Measurements from ENCODE around the gene BNIP1.
"Not testable (repeated sequence)": the region's sequence is repeated elsewhere in the genome, so short reads cannot be mapped to it uniquely, and the experiment has no call there.

BNIP1 gene, protein sequence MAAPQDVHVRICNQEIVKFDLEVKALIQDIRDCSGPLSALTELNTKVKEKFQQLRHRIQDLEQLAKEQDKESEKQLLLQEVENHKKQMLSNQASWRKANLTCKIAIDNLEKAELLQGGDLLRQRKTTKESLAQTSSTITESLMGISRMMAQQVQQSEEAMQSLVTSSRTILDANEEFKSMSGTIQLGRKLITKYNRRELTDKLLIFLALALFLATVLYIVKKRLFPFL

DNA sequence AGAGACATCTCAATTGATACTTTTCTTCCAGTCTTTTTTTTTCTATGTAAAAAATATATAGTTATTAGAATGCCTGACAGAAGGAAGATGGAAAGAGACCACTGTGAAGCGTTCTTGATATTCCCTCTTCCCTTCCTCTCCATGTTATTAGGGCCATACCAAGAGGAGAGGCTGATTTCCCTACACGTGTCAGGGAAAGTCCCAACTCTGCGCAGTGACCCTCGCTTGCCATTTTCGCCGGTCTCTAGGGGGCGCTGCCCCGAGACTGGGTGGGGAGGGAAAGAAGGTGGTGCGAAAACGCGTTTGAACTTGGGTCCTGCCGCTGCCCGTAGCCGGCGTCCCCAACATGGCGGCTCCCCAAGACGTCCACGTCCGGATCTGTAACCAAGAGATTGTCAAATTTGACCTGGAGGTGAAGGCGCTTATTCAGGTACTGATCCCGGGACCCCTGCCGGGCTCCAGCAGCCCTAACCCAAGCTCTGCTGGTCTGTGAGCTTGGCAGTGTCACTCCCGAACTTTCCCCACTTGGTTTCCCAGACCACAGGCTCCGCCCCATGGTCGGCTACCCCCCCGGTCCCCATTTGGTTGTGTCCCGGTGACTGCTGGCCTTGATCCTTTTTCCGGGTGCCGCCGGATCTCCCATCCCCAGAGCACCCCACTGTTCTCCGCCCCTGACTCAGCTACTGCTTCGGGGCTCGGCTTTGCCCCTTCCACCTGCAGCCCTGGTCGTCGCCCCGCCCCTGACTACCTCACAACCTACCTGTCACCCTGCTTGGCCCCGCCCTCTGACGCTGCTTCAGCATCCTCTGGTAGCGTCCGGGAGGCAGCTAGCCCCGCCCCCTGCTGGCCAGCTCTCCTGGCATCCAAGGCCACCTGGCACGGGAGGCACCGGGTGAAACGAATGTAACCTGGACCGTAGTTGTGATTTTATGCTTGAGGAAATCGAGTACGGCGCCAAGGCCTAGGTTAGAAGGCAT, at the start of gene BNIP1:
TSS of gene BNIP1 (plus strand) at position 332 of the 977 bp plus-strand sequence. CDS start at position 347, 15 bp downstream.
- peak within 1 kb of the TSS; percentile 99 for H3K27ac Mint-ChIP-seq
- H3K9me3 Mint-ChIP-seq: no peaks in the 10 kb centered on the region
- H3K4me3 Mint-ChIP-seq: peak within 1 kb of the TSS; percentile 100
- H3K36me3 Mint-ChIP-seq: peaks cover 15% of the 10 kb centered on the region
- H3K27me3 Mint-ChIP-seq: peaks cover 9% of the 10 kb centered on the region
- DNase-seq: peak; percentile 98
- peaks cover 20% of the 10 kb centered on the region for H3K4me1 Mint-ChIP-seq
- CTCF ChIA-PET: interaction anchor here (0.6 to 1.1 kb wide), 3 partner anchors 23 to 430 kb away, joined by 3 read pairs; no protein-coding TSS in a partner anchor

DNA sequence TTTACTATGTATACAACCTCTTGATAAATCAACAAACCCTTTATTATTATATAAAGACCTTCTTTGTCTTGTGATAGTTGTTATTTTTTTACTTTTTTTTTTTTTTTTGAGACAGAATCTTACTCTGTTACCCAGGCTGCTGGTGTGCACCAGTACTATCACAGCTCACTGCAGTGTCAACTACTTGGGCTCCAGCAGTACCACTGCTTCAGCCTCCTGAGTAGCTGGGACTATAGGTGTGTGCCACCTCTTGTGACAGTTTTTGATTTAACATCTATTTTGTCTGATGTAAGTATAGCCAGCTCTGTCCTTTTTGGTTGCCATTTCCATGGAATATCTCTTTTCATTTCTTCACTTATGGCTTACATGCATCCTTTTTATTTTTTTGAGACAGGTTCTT, 45.5 kb upstream of the BNIP1 start:
- Mint-ChIP-seq H3K27me3 (no peaks in the 10 kb centered on the region), H3K9me3 (peaks cover 8% of the 10 kb centered on the region), H3K4me3 (no peak overlapping the region), H3K36me3 (peaks cover 20% of the 10 kb centered on the region), H3K27ac (no peak overlapping the region), H3K4me1 (peaks cover 4% of the 10 kb centered on the region)
- CTCF ChIA-PET: no interaction called here
- no peak for DNase-seq

DNA sequence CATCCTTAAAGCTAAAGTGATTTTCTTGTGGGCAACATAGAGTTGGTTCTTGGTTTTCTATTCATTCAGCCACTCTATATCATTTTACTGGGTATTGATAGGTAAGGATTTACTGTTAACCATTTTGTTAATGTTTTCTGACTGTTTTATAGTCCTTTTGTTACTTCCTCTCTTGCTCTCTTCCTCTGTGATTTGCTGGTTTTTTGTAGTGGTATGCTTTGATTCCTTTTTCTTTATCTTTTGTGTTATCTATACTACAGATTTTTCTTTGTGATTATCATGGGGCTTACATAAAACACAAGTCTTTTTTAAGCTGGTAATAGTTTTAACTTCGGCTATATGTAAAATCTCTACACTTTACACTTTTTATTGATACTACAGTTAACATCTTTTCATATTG, 44.9 kb upstream of the BNIP1 start:
- peaks cover 8% of the 10 kb centered on the region for H3K9me3 Mint-ChIP-seq

DNA sequence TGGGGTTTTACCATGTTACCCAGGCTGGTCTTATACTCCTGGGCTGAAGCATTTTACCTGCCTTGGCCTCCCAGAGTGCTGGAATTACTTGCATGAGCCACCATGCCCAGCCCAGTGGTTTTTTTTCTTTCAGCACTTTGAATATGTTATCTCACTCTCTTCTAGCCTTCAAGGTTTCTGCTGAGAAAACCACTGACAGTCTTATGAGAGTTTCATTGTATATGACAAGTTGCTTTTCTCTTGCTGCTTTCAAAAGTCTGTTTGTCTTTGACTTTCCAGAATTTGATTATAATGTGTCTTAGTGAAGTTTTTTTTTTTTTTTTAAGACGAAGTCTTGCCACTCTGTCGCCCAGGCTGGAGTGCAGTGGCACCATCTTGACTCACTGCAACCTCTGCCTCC, 43.1 kb upstream of the BNIP1 start:
- H3K27me3 Mint-ChIP-seq: no peaks in the 10 kb centered on the region
- no peak overlapping the region for H3K4me3 Mint-ChIP-seq
- peaks cover 8% of the 10 kb centered on the region for H3K9me3 Mint-ChIP-seq
- no peak for DNase-seq
- CTCF ChIA-PET: no interaction called here
- H3K36me3 Mint-ChIP-seq: peaks cover 20% of the 10 kb centered on the region
- H3K4me1 Mint-ChIP-seq: peaks cover 4% of the 10 kb centered on the region
- H3K27ac Mint-ChIP-seq: no peak overlapping the region

More for the DNA sequence above, 44.9 kb upstream of the BNIP1 start:
- H3K27me3 Mint-ChIP-seq: no peaks in the 10 kb centered on the region
- no peak overlapping the region for H3K4me3 Mint-ChIP-seq
- H3K36me3 Mint-ChIP-seq: peaks cover 20% of the 10 kb centered on the region
- CTCF ChIA-PET: interaction anchor here (0.7 kb wide), 1 partner anchor 12 kb away, joined by 3 read pairs; no protein-coding TSS in a partner anchor
- H3K4me1 Mint-ChIP-seq: peaks cover 4% of the 10 kb centered on the region
- no peak for DNase-seq
- no peak overlapping the region for H3K27ac Mint-ChIP-seq

DNA sequence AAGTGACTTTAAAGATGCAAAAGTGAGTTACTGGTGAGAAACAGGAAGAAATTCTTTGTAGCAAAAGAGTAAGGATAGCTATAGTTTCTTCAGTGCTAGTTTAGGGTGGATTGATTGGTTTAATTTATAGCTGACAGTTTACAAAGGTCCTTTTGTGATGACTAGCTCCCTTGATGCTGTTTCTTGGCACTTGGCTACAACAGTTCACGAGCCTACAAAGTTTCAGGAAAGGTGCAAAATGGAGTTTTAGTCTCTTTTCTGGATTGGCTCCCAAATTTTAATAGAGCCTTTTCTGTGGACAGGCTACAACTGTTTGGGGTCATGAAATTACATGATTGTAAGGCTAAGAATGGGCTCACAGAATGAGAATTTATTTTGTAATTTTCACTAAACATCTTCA, 40.9 kb upstream of the BNIP1 start:
- no peak overlapping the region for H3K4me3 Mint-ChIP-seq
- no peak overlapping the region for H3K27ac Mint-ChIP-seq
- peaks cover 8% of the 10 kb centered on the region for H3K9me3 Mint-ChIP-seq
- H3K36me3 Mint-ChIP-seq: peaks cover 20% of the 10 kb centered on the region
- CTCF ChIA-PET: interaction anchor here (0.9 kb wide), 1 partner anchor 85 kb away, joined by 3 read pairs; no protein-coding TSS in a partner anchor
- DNase-seq: no peak
- H3K27me3 Mint-ChIP-seq: no peaks in the 10 kb centered on the region
- H3K4me1 Mint-ChIP-seq: peaks cover 4% of the 10 kb centered on the region

DNA sequence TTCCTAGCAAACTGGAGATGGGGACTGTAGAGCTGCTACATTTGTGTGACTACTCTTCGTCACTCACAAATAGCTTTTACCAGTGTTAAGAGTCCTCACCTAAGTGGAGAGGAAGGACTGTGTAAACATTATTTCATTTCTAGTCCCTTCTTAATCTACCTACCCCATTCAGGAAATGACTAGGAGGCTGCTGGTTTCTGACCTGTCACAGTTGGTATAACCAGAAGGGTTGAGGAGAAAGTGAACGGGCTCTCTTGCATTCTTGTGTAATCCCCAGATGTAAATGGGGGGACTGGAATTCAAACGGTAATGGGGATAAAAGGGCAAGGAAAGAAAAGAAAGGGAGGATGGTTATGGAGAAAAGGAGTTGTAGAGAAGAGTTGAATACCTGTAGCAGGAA, 35.4 kb upstream of the BNIP1 start:
- Mint-ChIP-seq H3K4me3 (no peak overlapping the region), H3K4me1 (peaks cover 8% of the 10 kb centered on the region), H3K9me3 (no peaks in the 10 kb centered on the region), H3K27me3 (no peaks in the 10 kb centered on the region), H3K36me3 (peaks cover 21% of the 10 kb centered on the region), H3K27ac (no peak overlapping the region)
- CTCF ChIA-PET: no interaction called here
- no peak for DNase-seq

DNA sequence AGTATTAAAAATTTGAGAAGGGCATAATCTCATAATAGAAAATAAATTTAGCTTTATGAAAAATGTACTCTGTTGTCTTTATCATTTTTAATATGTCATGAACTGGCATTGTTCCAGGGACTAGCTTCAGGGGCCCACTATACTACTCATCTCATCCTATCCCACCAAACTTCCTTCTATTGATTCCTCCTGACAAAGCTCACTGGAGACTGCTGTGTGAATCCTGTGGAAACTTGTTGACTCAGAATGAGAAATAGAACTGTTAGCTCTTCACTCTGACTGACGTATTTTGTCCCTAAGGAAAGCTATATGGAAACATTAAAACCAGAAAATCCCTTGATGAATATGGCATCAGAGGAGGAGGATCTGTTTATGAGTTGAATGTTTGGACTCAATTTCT, 29.8 kb upstream of the BNIP1 start:
- no peak for DNase-seq
- Mint-ChIP-seq H3K27me3 (no peaks in the 10 kb centered on the region), H3K36me3 (peaks cover 42% of the 10 kb centered on the region), H3K27ac (no peak overlapping the region), H3K4me3 (no peak overlapping the region), H3K4me1 (peaks cover 6% of the 10 kb centered on the region), H3K9me3 (peaks cover 2% of the 10 kb centered on the region)
- CTCF ChIA-PET: no interaction called here

DNA sequence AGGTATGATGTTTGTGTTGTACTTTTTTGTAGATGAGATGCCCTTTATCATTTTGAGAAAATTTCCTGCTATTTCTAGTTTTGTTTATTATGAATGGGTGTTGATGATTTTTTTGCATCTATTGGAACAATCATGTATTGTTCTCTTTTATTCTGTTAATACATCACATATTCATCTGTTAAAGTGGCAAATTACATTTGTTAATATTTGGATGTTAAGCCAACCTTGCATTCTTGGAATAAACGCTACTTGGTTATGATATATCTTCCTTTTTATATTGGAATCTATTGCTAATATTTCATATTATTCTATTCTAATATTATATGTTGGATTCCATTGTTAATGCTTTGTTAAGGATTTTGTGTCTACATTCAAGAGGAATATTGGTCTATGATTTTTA, 24.6 kb upstream of the BNIP1 start:
- no peaks in the 10 kb centered on the region for H3K4me1 Mint-ChIP-seq
- no peak for DNase-seq
- H3K27ac Mint-ChIP-seq: no peak overlapping the region
- CTCF ChIA-PET: no interaction called here
- no peaks in the 10 kb centered on the region for H3K27me3 Mint-ChIP-seq
- peaks cover 37% of the 10 kb centered on the region for H3K36me3 Mint-ChIP-seq
- H3K9me3 Mint-ChIP-seq: peaks cover 3% of the 10 kb centered on the region
- H3K4me3 Mint-ChIP-seq: no peak overlapping the region

DNA sequence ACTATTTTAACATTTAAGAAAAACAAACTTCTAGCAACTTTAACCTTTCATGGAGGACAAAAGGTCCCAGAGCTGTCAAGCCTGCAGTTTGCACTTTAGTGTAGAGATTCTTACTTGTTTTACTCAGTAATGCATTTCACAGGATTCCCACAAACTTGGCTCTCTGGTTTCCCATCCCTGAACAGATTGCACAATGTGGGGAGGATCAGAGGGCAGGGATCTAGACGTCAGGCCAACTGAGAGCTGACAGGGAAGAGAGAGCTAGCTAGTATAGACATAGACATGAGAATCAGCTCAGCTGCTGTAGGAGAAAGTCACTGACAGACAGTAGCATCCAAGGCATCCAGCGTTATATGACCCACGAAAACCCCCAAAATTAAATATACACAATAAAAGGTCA, 20.9 kb upstream of the BNIP1 start:
- H3K4me3 Mint-ChIP-seq: no peak overlapping the region
- H3K27me3 Mint-ChIP-seq: no peaks in the 10 kb centered on the region
- H3K27ac Mint-ChIP-seq: no peak overlapping the region
- no peak for DNase-seq
- CTCF ChIA-PET: no interaction called here
- peaks cover 43% of the 10 kb centered on the region for H3K36me3 Mint-ChIP-seq
- peaks cover 3% of the 10 kb centered on the region for H3K9me3 Mint-ChIP-seq
- no peaks in the 10 kb centered on the region for H3K4me1 Mint-ChIP-seq

DNA sequence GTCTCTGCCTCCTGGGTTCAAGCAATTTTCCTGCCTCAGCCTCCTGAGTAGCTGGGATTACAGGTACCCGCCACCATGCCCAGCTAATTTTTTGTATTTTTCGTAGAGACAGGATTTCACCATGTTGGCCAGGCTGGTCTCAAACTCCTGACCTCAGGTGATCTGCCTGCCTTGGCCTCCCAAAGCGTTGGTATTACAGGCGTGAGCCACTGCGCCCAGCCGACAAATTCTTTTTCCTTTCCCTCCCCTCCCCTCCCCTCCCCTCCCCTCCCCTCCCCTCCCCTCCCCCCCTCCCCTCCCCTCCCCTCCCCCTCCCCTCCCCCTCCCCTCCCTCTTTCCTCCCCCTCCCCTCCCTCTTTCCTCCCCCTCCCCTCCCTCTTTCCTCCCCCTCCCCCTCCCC, 12.2 kb upstream of the BNIP1 start:
- H3K36me3 Mint-ChIP-seq: peaks cover 25% of the 10 kb centered on the region
- H3K4me3 Mint-ChIP-seq, CTCF ChIA-PET, DNase-seq, H3K4me1 Mint-ChIP-seq, H3K27me3 Mint-ChIP-seq, H3K9me3 Mint-ChIP-seq, H3K27ac Mint-ChIP-seq: not testable (repeated sequence)

DNA sequence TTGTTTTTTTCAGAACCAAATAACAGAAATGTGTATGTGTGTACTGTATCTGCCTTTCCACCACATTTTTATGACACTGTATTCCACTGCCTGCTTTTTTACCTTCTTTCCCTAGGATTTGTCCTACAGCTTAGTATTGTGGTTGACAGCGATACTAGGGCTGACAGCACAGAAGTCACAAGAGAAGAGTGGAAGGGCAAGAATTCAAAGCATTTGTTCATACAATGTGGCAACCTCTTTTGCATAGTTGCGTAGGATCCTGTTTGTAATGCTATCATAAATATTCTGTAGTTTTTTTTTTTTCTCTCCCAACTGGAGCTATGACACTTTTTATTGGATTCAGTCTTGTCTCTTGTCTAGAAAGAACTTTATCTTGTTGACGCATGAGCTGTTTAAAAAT, 5.6 kb upstream of the BNIP1 start:
- Mint-ChIP-seq H3K9me3 (no peaks in the 10 kb centered on the region), H3K36me3 (peaks cover 7% of the 10 kb centered on the region), H3K27ac (no peak overlapping the region), H3K4me1 (no peaks in the 10 kb centered on the region), H3K27me3 (no peaks in the 10 kb centered on the region), H3K4me3 (no peak overlapping the region)
- CTCF ChIA-PET: interaction anchor here (0.6 to 1.2 kb wide), 2 partner anchors 10 to 798 kb away, joined by 3 to 4 read pairs; no protein-coding TSS in a partner anchor
- DNase-seq: no peak

DNA sequence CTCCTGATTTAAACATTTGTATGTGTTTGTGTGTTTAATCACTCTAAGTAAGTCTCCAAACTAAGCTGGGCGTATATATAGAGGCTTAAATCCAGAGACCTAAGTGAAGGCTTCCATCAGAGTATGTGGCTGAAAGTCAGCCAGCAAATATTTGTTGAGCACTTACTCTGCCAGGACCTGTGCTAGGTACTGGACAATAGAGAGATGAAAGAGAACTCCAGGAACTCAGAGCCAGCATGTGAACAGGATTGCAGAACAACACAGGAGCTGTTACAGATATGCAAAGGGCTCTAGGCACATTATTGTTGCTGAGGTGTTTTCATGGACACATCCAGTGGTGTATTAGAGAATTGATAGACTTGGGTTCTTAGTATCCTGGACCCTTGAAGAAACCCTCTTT, 4.7 kb upstream of the BNIP1 start:
- CTCF ChIA-PET: interaction anchor here (1.0 to 1.2 kb wide), 2 partner anchors 9 to 202 kb away, joined by 3 to 4 read pairs; no protein-coding TSS in a partner anchor
- H3K4me3 Mint-ChIP-seq: no peak overlapping the region
- H3K36me3 Mint-ChIP-seq: peaks cover 2% of the 10 kb centered on the region
- H3K27me3 Mint-ChIP-seq: peaks cover 5% of the 10 kb centered on the region
- peaks cover 3% of the 10 kb centered on the region for H3K4me1 Mint-ChIP-seq
- no peak for DNase-seq
- no peaks in the 10 kb centered on the region for H3K9me3 Mint-ChIP-seq
- no peak overlapping the region for H3K27ac Mint-ChIP-seq

DNA sequence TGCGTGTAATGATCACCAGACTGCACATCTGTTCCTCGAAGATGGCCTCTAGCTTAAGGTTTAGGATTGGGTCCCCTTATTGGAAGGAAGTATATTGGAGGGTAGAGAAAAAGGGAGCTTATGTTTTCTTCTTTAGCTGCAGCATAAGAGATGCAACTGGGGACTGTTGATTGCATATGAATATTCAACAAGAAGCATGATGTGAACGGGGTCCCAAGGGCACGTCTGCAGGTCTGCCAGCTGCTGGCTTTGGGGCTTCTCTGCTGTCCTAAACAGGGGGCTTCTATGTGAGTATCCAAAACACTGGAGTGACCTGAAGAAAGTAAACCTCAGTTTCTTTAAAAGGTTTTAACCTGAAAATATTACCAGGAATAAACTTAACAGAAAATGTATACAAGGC, 3.6 kb upstream of the BNIP1 start:
- Mint-ChIP-seq H3K4me3 (no peak overlapping the region), H3K9me3 (no peaks in the 10 kb centered on the region), H3K27ac (no peak overlapping the region), H3K27me3 (peaks cover 9% of the 10 kb centered on the region), H3K36me3 (no peaks in the 10 kb centered on the region), H3K4me1 (peaks cover 12% of the 10 kb centered on the region)
- DNase-seq: no peak
- CTCF ChIA-PET: no interaction called here

DNA sequence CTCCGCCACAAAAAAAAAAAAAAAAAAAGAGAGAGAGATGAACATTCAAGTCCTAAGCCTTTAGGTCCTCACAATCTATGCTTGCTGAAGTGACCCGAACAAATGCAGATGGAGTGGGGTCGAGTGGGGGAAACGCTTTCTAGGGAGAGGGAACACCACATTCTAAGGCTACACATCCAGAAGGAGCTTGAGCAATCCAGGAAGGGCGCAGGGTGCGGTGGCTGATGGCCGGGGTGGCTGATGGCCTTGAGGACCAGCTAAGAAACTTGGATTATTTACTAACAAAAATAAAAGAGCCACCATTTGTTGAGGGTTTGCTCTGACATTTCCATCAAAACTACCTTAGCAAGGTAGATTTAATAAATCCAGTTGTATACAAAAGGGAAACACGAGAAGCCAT, 764 bp upstream of the BNIP1 start:
- no peak overlapping the region for H3K27ac Mint-ChIP-seq
- DNase-seq: no peak

More for the DNA sequence above, 764 bp upstream of the BNIP1 start:
- Mint-ChIP-seq H3K4me3 (no peak overlapping the region), H3K27me3 (peaks cover 9% of the 10 kb centered on the region), H3K9me3 (no peaks in the 10 kb centered on the region), H3K4me1 (peaks cover 20% of the 10 kb centered on the region), H3K36me3 (peaks cover 6% of the 10 kb centered on the region)
- CTCF ChIA-PET: interaction anchor here (0.8 kb wide), 1 partner anchor 73 kb away, joined by 3 read pairs; no protein-coding TSS in a partner anchor
